HepG2 (cell line): ENCODE data around the gene TTC8. TPM values are rescaled to one million over a fixed set of nuclear protein-coding genes. Genes with fewer than 3 reads are reported as not detected.

Experiments used
- ATAC-seq: fragments of 200-7000 bp; cut with Tn5 transposase; 3 replicates; pipeline ENCODE4 v1.9.1; 2020; ENCODE audit warnings: mild to moderate bottlenecking, moderate library complexity
- BruUV-seq: library from RNA; stranded (reverse); fragments of 400-500 nt; replicated peaks from 2 replicates; lab custom pipeline; 2021; lab: Mats Ljungman, UMichigan
- CTCF ChIA-PET: fragments of 300-600 bp; formaldehyde crosslinking; extraction: SDS; loops from one replicate; lab custom pipeline; 2021; ENCODE audit warnings: low total read pairs, inconsistent platforms, low intra/inter-chr PET ratio; lab: Yijun Ruan, JAX
- POLR2A ChIA-PET: fragments of 350-600 bp; sonication (Branson Sonifier 250); formaldehyde crosslinking; loops from one replicate; lab custom pipeline; 2020; ENCODE audit warnings: antibody characterized with exemption, inconsistent platforms; lab: Yijun Ruan, JAX
- DNase-seq: peaks from one replicate; pipeline ENCODE4 v3.0.0-alpha.2; 2015; ENCODE audit warnings: low spot score
- FAIRE-seq: peaks from 3 replicates; lab custom pipeline; 2011; peaks lifted over from hg19 to GRCh38; lab: Jason Lieb, UNC
- H2AFZ ChIP-seq: one replicate; pipeline ENCODE4 v1.6.1; 2011; ENCODE audit warnings: low read length, inconsistent platforms
- H3K27ac ChIP-seq: fragments of 300-600 bp; 3 replicates; pipeline ENCODE4 v1.8.0; 2011; ENCODE audit warnings: mixed run types, mild to moderate bottlenecking, mixed read lengths, low read length, inconsistent platforms; ENCODE audit not compliant: insufficient read depth; ENCODE audit errors: extremely low read length
- H3K27me3 ChIP-seq, 2 experiments: fragments of 200-600 bp in 1 of 2; 2 replicates in 1 of 2; 3 replicates in 1 of 2; pipeline versions ENCODE4 v1.6.0 to v1.8.0; 2011; ENCODE audit warnings: low read length in 2 of 2, mild to moderate bottlenecking in 2 of 2, moderate library complexity in 2 of 2, inconsistent platforms in 1 of 2; ENCODE audit not compliant: insufficient read depth in 2 of 2, control insufficient read depth in 1 of 2
- H3K36me3 ChIP-seq, 2 experiments: fragments of 200-600 bp in 1 of 2; replicated peaks in 1 of 2; 2 replicates in 1 of 2; 3 replicates in 1 of 2; pipeline versions ENCODE4 v1.5.1 to v1.8.0; 2011; ENCODE audit warnings: low read length in 2 of 2, inconsistent platforms in 1 of 2; ENCODE audit not compliant: insufficient read depth in 2 of 2, control insufficient read depth in 1 of 2
- H3K4me1 ChIP-seq: 2 replicates; pipeline ENCODE4 v1.5.1; 2012; ENCODE audit warnings: low read length, inconsistent platforms; ENCODE audit not compliant: insufficient read depth
- H3K4me2 ChIP-seq: 2 replicates; pipeline ENCODE4 v1.6.0; 2011; ENCODE audit warnings: low read depth, low read length, inconsistent platforms
- H3K4me3 ChIP-seq, 3 experiments: fragments of 200-600 bp in 1 of 3; sonication (generic), shearing (Covaris generic) in 1 of 3; replicated peaks in 1 of 3; 2 replicates each; pipeline ENCODE4 v1.5.1; 2011 to 2016; ENCODE audit warnings: low read length in 3 of 3, inconsistent platforms in 2 of 3, low read depth in 2 of 3, mild to moderate bottlenecking in 2 of 3, control low read depth in 1 of 3, mixed read lengths in 1 of 3; ENCODE audit not compliant: insufficient read depth in 1 of 3
- H3K79me2 ChIP-seq: one replicate; pipeline ENCODE4 v1.6.1; 2011; ENCODE audit warnings: low read length, inconsistent platforms; ENCODE audit not compliant: insufficient read depth
- H3K9ac ChIP-seq: 2 replicates; pipeline ENCODE4 v1.6.0; 2011; ENCODE audit warnings: mild to moderate bottlenecking, low read depth, low read length, inconsistent platforms; ENCODE audit not compliant: insufficient read depth
- H3K9me3 ChIP-seq: 2 replicates; pipeline ENCODE4 v1.5.1; 2012; ENCODE audit warnings: mild to moderate bottlenecking, low read length
- H4K20me1 ChIP-seq: 2 replicates; pipeline ENCODE4 v1.6.0; 2011; ENCODE audit warnings: inconsistent platforms, mild to moderate bottlenecking, low read length, moderate library complexity; ENCODE audit not compliant: insufficient read depth
- CEBPB ChIP-seq: IDR thresholded peaks from 2 replicates; pipeline ENCODE4 v1.6.1; 2011; ENCODE audit warnings: low read depth, low read length, improper control_type of control experiment, borderline replicate concordance
- ZNF615 ChIP-seq: sonication (generic); formaldehyde crosslinking; IDR thresholded peaks from 2 replicates; pipeline ENCODE4 v1.5.0; 2020; ENCODE audit warnings: mild to moderate bottlenecking, missing genetic modification reagents, borderline replicate concordance
- ZNF737 ChIP-seq: sonication (generic); formaldehyde crosslinking; IDR thresholded peaks from 2 replicates; pipeline ENCODE4 v1.5.0; 2020; ENCODE audit warnings: missing genetic modification reagents, mild to moderate bottlenecking, borderline replicate concordance
- ZNF781 ChIP-seq: sonication (generic); formaldehyde crosslinking; IDR thresholded peaks from 2 replicates; pipeline ENCODE4 v1.5.1; 2020; ENCODE audit warnings: borderline replicate concordance, mild to moderate bottlenecking, missing genetic modification reagents; ENCODE audit errors: not compliant biosample characterization
- ZSCAN20 ChIP-seq: sonication (generic); formaldehyde crosslinking; IDR thresholded peaks from 2 replicates; pipeline ENCODE4 v1.4.0; 2020; ENCODE audit warnings: missing genetic modification reagents, mild to moderate bottlenecking, borderline replicate concordance
- WGBS: methylation state at CpG from one replicate; pipeline ENCODE4 v1.1.6; 2017; ENCODE audit warnings: low lambda C conversion rate; 5-methylcytosine and 5-hydroxymethylcytosine counted together
- in situ Hi-C: cut with HindIII; loops from 2 replicates; pipeline ENCODE4 v1.10.0; 2017; ENCODE audit warnings: low pct_unique_long_range_greater_than_20kb; ENCODE audit not compliant: extremely low pct_ligation_motif_present
- intact Hi-C: fragments of 100-400 bp; cut with micrococcal nuclease; formaldehyde crosslinking; loops from one replicate; pipeline ENCODE4 v1.10.0; 2022; ENCODE audit not compliant: unreplicated experiment
- polyA plus RNA-seq, 8 experiments: library from polyadenylated mRNA; depleted of rRNA in 3 of 8; stranded (reverse) in 7 of 8; unstranded in 1 of 8; fragments of >200 nt; fragmentation: Illumina TruSeq in 4 of 8; extraction: Trizol in 4 of 8; gene quantifications; 2 replicates each; pipeline versions ENCODE4 v1.2.1 to v1.2.3, GENCODE V29; 2011 to 2016; ENCODE audit warnings: low read depth in 4 of 8, missing spikeins in 1 of 8, mixed read lengths in 1 of 8; ENCODE audit not compliant: insufficient read depth in 1 of 8
- total RNA-seq, 5 experiments: library from RNA; depleted of rRNA; stranded (reverse); fragments of >200 nt; fragmentation: Illumina TruSeq; extraction: Trizol; gene quantifications; 2 replicates each; pipeline ENCODE4 v1.2.3, GENCODE V29; 2016; ENCODE audit warnings: low read depth in 1 of 5
- TF ChIP-seq, protein P1 (sequence below): sonication (generic); formaldehyde crosslinking; IDR thresholded peaks from 2 replicates; pipeline ENCODE4; 2020; ENCODE audit warnings: missing genetic modification reagents, mild to moderate bottlenecking, borderline replicate concordance
- TF ChIP-seq, protein P2 (sequence below): sonication (generic); formaldehyde crosslinking; IDR thresholded peaks from 2 replicates; pipeline ENCODE4 v1.4.0; 2020; ENCODE audit warnings: missing genetic modification reagents
- TF ChIP-seq, protein P3 (sequence below): sonication (generic); formaldehyde crosslinking; IDR thresholded peaks from 2 replicates; pipeline ENCODE4 v1.5.0; 2020; ENCODE audit warnings: missing genetic modification reagents

TTC8 gene
- total and polyA plus RNA-seq, 2 of the 13 experiments (the other 11 are each of a cell fraction or from before 2014, with no cell fraction given) = 13.8 to 15.2 TPM

DNA sequence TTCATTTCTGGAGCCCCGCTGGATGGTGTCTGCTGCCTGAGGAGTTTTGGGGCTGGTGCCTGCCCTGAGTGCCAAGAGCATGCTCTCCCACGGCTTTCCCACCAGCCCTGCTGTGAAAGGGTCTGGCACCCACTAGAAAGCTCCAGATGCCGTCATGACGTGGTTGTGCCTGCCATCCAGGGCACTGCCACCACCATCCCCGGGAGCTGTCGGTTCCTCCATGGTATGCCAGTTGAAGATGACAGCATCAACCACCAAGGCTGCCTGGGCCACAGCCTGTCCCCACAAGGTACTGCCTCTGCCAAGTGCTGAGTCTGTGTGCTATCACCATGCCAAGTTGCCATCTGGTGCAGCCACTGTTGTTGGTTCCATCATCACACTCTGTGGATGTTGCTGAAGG is 85.9 kb downstream of the TTC8 start (continued):
- TF ChIP-seq, protein P1, sequence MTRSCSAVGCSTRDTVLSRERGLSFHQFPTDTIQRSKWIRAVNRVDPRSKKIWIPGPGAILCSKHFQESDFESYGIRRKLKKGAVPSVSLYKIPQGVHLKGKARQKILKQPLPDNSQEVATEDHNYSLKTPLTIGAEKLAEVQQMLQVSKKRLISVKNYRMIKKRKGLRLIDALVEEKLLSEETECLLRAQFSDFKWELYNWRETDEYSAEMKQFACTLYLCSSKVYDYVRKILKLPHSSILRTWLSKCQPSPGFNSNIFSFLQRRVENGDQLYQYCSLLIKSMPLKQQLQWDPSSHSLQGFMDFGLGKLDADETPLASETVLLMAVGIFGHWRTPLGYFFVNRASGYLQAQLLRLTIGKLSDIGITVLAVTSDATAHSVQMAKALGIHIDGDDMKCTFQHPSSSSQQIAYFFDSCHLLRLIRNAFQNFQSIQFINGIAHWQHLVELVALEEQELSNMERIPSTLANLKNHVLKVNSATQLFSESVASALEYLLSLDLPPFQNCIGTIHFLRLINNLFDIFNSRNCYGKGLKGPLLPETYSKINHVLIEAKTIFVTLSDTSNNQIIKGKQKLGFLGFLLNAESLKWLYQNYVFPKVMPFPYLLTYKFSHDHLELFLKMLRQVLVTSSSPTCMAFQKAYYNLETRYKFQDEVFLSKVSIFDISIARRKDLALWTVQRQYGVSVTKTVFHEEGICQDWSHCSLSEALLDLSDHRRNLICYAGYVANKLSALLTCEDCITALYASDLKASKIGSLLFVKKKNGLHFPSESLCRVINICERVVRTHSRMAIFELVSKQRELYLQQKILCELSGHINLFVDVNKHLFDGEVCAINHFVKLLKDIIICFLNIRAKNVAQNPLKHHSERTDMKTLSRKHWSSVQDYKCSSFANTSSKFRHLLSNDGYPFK (CRISPR knock-in tag) = no peak

DNA sequence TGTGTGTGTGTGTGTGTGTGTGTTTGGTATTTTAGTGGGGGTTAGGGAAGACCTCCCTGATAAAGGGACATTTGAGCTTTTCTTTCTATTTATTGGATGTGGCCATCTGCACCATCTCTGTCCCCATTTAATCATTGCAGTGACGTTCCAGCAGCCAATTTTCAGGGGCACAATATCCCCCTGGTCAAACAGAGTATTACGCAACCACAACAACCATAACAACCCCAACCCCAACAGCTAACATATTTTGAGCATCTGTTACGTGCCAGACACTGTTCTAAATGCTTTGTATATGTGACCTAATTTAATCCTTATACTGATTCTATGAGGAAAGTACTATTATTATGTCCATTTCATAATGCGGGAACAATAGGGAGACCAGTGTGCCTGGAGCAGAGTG is 87.4 kb downstream of the TTC8 start:
- H2AFZ ChIP-seq = no peak overlapping the region
- H3K9ac ChIP-seq = no peak overlapping the region
- POLR2A ChIA-PET = no interaction called here
- no peak for FAIRE-seq
- TF ChIP-seq, protein P2, sequence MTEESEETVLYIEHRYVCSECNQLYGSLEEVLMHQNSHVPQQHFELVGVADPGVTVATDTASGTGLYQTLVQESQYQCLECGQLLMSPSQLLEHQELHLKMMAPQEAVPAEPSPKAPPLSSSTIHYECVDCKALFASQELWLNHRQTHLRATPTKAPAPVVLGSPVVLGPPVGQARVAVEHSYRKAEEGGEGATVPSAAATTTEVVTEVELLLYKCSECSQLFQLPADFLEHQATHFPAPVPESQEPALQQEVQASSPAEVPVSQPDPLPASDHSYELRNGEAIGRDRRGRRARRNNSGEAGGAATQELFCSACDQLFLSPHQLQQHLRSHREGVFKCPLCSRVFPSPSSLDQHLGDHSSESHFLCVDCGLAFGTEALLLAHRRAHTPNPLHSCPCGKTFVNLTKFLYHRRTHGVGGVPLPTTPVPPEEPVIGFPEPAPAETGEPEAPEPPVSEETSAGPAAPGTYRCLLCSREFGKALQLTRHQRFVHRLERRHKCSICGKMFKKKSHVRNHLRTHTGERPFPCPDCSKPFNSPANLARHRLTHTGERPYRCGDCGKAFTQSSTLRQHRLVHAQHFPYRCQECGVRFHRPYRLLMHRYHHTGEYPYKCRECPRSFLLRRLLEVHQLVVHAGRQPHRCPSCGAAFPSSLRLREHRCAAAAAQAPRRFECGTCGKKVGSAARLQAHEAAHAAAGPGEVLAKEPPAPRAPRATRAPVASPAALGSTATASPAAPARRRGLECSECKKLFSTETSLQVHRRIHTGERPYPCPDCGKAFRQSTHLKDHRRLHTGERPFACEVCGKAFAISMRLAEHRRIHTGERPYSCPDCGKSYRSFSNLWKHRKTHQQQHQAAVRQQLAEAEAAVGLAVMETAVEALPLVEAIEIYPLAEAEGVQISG = no peak
- TF ChIP-seq, protein P3, sequence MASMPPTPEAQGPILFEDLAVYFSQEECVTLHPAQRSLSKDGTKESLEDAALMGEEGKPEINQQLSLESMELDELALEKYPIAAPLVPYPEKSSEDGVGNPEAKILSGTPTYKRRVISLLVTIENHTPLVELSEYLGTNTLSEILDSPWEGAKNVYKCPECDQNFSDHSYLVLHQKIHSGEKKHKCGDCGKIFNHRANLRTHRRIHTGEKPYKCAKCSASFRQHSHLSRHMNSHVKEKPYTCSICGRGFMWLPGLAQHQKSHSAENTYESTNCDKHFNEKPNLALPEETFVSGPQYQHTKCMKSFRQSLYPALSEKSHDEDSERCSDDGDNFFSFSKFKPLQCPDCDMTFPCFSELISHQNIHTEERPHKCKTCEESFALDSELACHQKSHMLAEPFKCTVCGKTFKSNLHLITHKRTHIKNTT (CRISPR knock-in tag) = no peak
- no peak for TF ChIP-seq ZNF781 (CRISPR knock-in tag)
- no peak for TF ChIP-seq ZNF615 (CRISPR knock-in tag)
- no peak for TF ChIP-seq ZNF737 (CRISPR knock-in tag)
- TF ChIP-seq CEBPB = peak; percentile 81
- no peak for TF ChIP-seq ZSCAN20 (CRISPR knock-in tag)
- CTCF ChIA-PET = no interaction called here
- no peak overlapping the region for H3K4me2 ChIP-seq
- DNase-seq = no peak
- intact Hi-C loops (no loop called here), in situ Hi-C loops (no loop called here)
- no peak overlapping the region for H3K4me3 ChIP-seq
- H3K36me3 ChIP-seq = no peaks in the 10 kb centered on the region
- 44% methylated on average over 4 of the region's 4 CpGs for WGBS
- H3K27ac ChIP-seq = no peak overlapping the region
- H3K4me1 ChIP-seq = no peaks in the 10 kb centered on the region
- H3K27me3 ChIP-seq = peaks cover 0 to 14% of the 10 kb centered on the region in 2 experiments; a peak in 3 of 5 replicates
- no peaks in the 10 kb centered on the region for H4K20me1 ChIP-seq
- no peaks in the 10 kb centered on the region for H3K79me2 ChIP-seq
- no TSS peak for BruUV-seq
- H3K9me3 ChIP-seq = no peaks in the 10 kb centered on the region; the same call in 1 of the 2 replicates
- ATAC-seq = no peak
